ENCODE measurements around the gene C18orf63.
"Not testable (repeated sequence)": the region's sequence is repeated elsewhere in the genome, so short reads cannot be mapped to it uniquely, and the experiment has no call there.

The C18orf63 gene

GRCh38 chr18:74303936-74304335 lies 11.7 kb upstream of the C18orf63 start:
- no peak for TF ChIP-seq CTCF (conservative IDR thresholded peaks at IDR 0.05; ENCODE audit: low read length)
- DNase-seq (ENCODE audit: low read depth) = peak; percentile 61
- H3K4me3 ChIP-seq (ENCODE audit: low read length) = no peak overlapping the region

- no peak overlapping the region for H3K4me3 ChIP-seq (ENCODE audit: low read length)
- peak; percentile 66 for TF ChIP-seq CTCF (conservative IDR thresholded peaks at IDR 0.05; ENCODE audit: low read length)
- DNase-seq (ENCODE audit: low read depth) = peak; percentile 58
Measured at GRCh38 chr18:74310411-74310810, 5.2 kb upstream of the C18orf63 start.

GRCh38 chr18:74311000-74311399 lies 4.6 kb upstream of the C18orf63 start:
- H3K4me3 ChIP-seq (ENCODE audit: low read length) = no peak overlapping the region
- no peak for TF ChIP-seq CTCF (conservative IDR thresholded peaks at IDR 0.05; ENCODE audit: low read length)
- DNase-seq (ENCODE audit: low read depth) = no peak

GRCh38 chr18:74314759-74315463 lies 728 bp upstream of the C18orf63 start:
- DNase-seq (ENCODE audit: low read depth) = no peak
- no peak for TF ChIP-seq CTCF (conservative IDR thresholded peaks at IDR 0.05; ENCODE audit: low read length)
- H3K4me3 ChIP-seq (ENCODE audit: low read length) = no peak overlapping the region

GRCh38 chr18:74316257-74317170 lies 875 bp downstream of the C18orf63 start:
- H3K4me3 ChIP-seq (ENCODE audit: low read length) = no peak overlapping the region
- DNase-seq (ENCODE audit: low read depth) = peak; percentile 97
- TF ChIP-seq CTCF (conservative IDR thresholded peaks at IDR 0.05; ENCODE audit: low read length) = no peak

- DNase-seq (ENCODE audit: low read depth) = no peak
- no peak for TF ChIP-seq CTCF (conservative IDR thresholded peaks at IDR 0.05; ENCODE audit: low read length)
- no peak overlapping the region for H3K4me3 ChIP-seq (ENCODE audit: low read length)
Measured at GRCh38 chr18:74326231-74326630, 10.6 kb downstream of the C18orf63 start.

- not testable (repeated sequence) for DNase-seq (ENCODE audit: low read depth); H3K4me3 ChIP-seq (ENCODE audit: low read length)
Measured at GRCh38 chr18:74326791-74327190, 11.2 kb downstream of the C18orf63 start.

Measured in AG10803 (cell line).